Measurements from ENCODE around the gene SORCS3. TPM values are rescaled to one million over a fixed set of nuclear protein-coding genes. Genes with fewer than 3 reads are reported as not detected.

SORCS3 gene
- total RNA-seq, 1 experiment from 2014 or later, result not detected

DNA sequence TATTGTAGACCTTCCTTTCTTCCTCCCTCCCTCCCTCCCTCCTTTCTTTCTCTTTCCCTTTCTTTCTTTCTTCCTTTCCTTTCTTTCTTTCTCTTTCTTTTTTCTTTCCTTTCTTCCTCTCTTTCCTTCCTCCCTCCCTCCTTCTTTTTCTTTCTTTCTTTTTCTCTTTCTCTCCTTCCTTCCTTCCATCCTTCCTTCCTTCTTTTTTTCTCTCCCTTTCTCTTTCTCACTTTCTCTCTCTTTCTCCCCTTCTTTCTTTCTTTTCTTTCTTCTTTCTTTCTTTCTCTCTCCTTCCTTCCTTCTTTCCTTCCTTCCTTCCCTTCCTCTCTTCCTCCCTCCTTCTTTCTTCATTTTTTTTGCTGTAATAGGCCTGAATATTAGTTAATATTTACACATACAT, 638.0 kb downstream of the SORCS3 start:
- ChIA-PET RAD21 (ENCODE audit: low non-redundant PET in 1 of 2, low total read pairs in 2 of 2, uncharacterized antibody in 2 of 2, unreplicated experiment in 2 of 2) (no interaction called here), CTCF (no interaction called here), POLR2A (no interaction called here)
- intact Hi-C loops (cut with micrococcal nuclease), result no loop called here
- TF ChIP-seq ELF1 (IDR thresholded peaks at IDR 0.05; ENCODE audit: borderline replicate concordance, low read depth) (no peak), EZH2 (IDR thresholded peaks at IDR 0.05) (no peak), RAD21 (IDR thresholded peaks at IDR 0.05; ENCODE audit: low read depth) (no peak), SRF (IDR thresholded peaks at IDR 0.05; ENCODE audit: low read depth) (no peak), EGR1 (IDR thresholded peaks at IDR 0.05; ENCODE audit: low read depth) (no peak), SP1 (IDR thresholded peaks at IDR 0.05; ENCODE audit: low read depth) (no peak), YY1 (IDR thresholded peaks at IDR 0.05; ENCODE audit: extremely low read depth, insufficient replicate concordance, low read depth, low read length) (no peak), FOSL1 (IDR thresholded peaks at IDR 0.05; ENCODE audit: low read depth) (no peak), ZNF274 (IDR thresholded peaks at IDR 0.05; ENCODE audit: low read depth, low read length) (no peak), SIN3A (IDR thresholded peaks at IDR 0.05; ENCODE audit: low read depth) (no peak), POLR2AphosphoS5 (IDR thresholded peaks at IDR 0.05; ENCODE audit: low read depth, low read length) (no peak), POLR2A (IDR thresholded peaks at IDR 0.05; ENCODE audit: borderline replicate concordance, extremely low read depth, insufficient read depth, insufficient read length) (no peak), CBX3 (IDR thresholded peaks at IDR 0.05; ENCODE audit: low read depth) (no peak), TCF7L2 (IDR thresholded peaks at IDR 0.05; ENCODE audit: borderline replicate concordance, extremely low read depth, insufficient read depth, insufficient read length) (no peak), JUND (IDR thresholded peaks at IDR 0.05) (no peak), EZH2phosphoT487 (IDR thresholded peaks at IDR 0.05; ENCODE audit: borderline replicate concordance) (no peak), CTCF (IDR thresholded peaks at IDR 0.05 in 2 of 3, conservative IDR thresholded peaks at IDR 0.05 in 1 of 3; ENCODE audit: borderline replicate concordance in 1 of 3, insufficient read depth in 1 of 3, low read depth in 2 of 3, low read length in 2 of 3) (no peak), REST (IDR thresholded peaks at IDR 0.05; ENCODE audit: low read depth) (no peak), MAX (IDR thresholded peaks at IDR 0.05) (no peak)
- TF ChIP-seq, protein P1, sequence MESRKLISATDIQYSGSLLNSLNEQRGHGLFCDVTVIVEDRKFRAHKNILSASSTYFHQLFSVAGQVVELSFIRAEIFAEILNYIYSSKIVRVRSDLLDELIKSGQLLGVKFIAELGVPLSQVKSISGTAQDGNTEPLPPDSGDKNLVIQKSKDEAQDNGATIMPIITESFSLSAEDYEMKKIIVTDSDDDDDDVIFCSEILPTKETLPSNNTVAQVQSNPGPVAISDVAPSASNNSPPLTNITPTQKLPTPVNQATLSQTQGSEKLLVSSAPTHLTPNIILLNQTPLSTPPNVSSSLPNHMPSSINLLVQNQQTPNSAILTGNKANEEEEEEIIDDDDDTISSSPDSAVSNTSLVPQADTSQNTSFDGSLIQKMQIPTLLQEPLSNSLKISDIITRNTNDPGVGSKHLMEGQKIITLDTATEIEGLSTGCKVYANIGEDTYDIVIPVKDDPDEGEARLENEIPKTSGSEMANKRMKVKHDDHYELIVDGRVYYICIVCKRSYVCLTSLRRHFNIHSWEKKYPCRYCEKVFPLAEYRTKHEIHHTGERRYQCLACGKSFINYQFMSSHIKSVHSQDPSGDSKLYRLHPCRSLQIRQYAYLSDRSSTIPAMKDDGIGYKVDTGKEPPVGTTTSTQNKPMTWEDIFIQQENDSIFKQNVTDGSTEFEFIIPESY (IDR thresholded peaks at IDR 0.05; ENCODE audit: extremely low read depth, insufficient replicate concordance, low read length), result no peak
- Histone ChIP-seq H3K27me3 (ENCODE audit: insufficient read depth, low read length) (no peaks in the 10 kb centered on the region), H3K9me3 (ENCODE audit: control insufficient read depth in 1 of 2, insufficient read depth in 1 of 2, low read depth in 1 of 2, low read length in 2 of 2) (peaks cover 17 to 29% of the 10 kb centered on the region in 2 experiments; a peak in 2 of 4 replicates), H3K4me3 (replicated peaks in 1 of 2; ENCODE audit: low read depth in 1 of 2, low read length in 2 of 2) (no peak overlapping the region), H3K27ac (ENCODE audit: low read depth, low read length) (no peak overlapping the region), H3K4me1 (ENCODE audit: control insufficient read depth in 1 of 2, insufficient read depth in 2 of 2, low read length in 2 of 2) (no peaks in the 10 kb centered on the region), H3K36me3 (ENCODE audit: control insufficient read depth in 1 of 2, insufficient read depth in 2 of 2, low read length in 2 of 2) (no peaks in the 10 kb centered on the region), H3K9me2 (ENCODE audit: insufficient read depth) (no peaks in the 10 kb centered on the region), H4K20me1 (ENCODE audit: insufficient read depth) (no peaks in the 10 kb centered on the region), H3K9ac (ENCODE audit: low read length) (no peak overlapping the region), H3K4me2 (ENCODE audit: low read length) (no peak overlapping the region), H3K79me2 (ENCODE audit: insufficient read depth, low read length) (no peaks in the 10 kb centered on the region), H2AFZ (ENCODE audit: low read depth, low read length, poor library complexity, severe bottlenecking) (no peak overlapping the region)
- DNase-seq (ENCODE audit: low read depth, low spot score), result no peak
- no peak for ATAC-seq
- BruUV-seq (replicated peaks), result no TSS peak
